ENCODE measurements around the gene SLC9A9. TPM values are rescaled to one million over a fixed set of nuclear protein-coding genes. Genes with fewer than 3 reads are reported as not detected.
A peak's percentile ranks its signal among the peaks of the same experiment; 100 is the strongest.

The SLC9A9 gene
- 2.4 and 2.9 TPM in 2 replicates for polyA plus RNA-seq (2011; rRNA removed)
- 2.3 and 4.1 TPM in 2 replicates for polyA minus RNA-seq (2011; rRNA and poly(A)+ RNA removed)

DNA sequence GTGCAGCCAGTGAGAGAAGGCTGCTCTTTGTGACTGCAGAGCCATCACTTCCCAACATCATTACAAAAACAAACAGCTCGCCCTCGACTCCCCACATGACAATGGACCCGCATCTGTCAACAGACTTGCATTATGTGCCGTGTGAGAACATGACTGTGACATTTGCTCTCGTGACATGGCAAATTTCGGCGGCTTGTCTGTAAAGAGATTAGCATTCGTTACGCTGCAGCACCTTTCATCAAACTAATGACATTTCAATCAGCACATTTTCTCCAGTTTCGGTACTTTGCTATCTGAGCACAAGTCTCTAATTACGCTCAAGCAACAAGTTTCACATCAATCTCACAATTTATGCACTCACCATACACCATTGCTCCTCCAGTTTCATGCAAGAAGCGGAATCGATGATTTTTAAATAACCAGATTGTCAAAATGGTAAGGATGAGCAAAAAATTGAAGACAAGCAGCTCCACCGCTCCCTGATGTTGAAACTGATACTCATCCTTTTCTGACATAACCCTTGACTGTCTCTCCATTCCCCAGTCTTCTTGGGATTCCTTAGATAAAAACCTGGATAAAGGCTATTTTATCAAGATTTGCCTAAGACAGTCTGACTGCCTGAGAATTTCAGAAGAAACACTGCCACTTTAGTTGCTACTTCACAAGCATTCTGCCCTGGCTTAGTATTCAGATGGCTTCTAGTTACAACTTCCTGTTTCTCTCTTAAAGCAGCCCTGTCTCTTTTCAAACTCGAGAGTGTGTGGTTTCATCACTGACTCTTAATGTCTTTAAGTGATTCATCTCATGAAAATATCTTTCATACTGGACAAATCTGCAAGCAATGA lies at the start of gene SLC9A9:
TSS of gene SLC9A9 (minus strand) at position 682 of the 845 bp plus-strand sequence. CDS start at position 536, 146 bp downstream.
- ChIA-PET POLR2A (no interaction called here), CTCF (interaction anchor here (1.1 kb wide), 1 partner anchor 410 kb away, joined by 3 read pairs; no protein-coding TSS in a partner anchor)
- Histone ChIP-seq H3K4me3 (ENCODE audit: low read depth, low read length) (peak within 1 kb of the TSS; percentile 69), H3K27me3 (ENCODE audit: control insufficient read depth, insufficient read depth, low read length) (no peaks in the 10 kb centered on the region), H3K36me3 (ENCODE audit: control insufficient read depth, insufficient read depth, low read length) (no peaks in the 10 kb centered on the region)
- TF ChIP-seq, protein P1, sequence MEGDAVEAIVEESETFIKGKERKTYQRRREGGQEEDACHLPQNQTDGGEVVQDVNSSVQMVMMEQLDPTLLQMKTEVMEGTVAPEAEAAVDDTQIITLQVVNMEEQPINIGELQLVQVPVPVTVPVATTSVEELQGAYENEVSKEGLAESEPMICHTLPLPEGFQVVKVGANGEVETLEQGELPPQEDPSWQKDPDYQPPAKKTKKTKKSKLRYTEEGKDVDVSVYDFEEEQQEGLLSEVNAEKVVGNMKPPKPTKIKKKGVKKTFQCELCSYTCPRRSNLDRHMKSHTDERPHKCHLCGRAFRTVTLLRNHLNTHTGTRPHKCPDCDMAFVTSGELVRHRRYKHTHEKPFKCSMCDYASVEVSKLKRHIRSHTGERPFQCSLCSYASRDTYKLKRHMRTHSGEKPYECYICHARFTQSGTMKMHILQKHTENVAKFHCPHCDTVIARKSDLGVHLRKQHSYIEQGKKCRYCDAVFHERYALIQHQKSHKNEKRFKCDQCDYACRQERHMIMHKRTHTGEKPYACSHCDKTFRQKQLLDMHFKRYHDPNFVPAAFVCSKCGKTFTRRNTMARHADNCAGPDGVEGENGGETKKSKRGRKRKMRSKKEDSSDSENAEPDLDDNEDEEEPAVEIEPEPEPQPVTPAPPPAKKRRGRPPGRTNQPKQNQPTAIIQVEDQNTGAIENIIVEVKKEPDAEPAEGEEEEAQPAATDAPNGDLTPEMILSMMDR (IDR thresholded peaks at IDR 0.05; ENCODE audit: insufficient read depth, low read depth, low read length) = no peak
- peak; percentile 51 for DNase-seq (ENCODE audit: low read depth)

DNA sequence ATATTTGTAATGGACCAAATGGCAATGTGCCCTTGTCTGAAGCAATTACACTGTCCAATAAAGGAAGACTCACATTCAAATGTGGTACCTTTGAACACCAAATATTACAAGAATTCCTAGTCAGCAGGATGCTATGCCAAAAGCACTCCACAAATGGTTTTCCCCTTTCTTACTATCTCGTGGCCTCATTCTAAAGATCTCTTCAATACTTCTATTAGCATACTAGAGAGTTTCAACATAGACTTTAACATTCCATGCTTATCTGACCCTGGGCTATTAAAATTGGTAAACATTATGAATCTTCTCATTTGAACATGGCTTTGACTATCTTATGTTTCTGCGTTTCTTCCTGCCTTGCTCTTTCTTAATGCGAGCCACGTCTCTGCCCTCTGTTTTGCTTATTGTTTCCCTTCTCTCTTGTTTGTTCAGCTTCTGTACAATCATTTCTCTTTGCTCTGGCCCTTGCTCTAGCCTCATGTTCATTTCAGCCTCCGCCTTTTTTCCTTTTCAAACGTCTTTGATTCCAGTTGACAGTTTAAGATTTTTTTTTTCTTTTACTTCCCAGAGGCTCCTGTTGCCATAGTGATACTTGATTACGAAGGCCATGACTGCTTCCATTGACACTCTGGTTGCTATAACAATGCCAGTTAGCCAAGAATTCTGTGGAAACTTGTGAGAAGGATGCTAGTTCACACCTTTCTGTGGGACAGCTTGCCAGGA lies 49.5 kb upstream of the SLC9A9 start:
- Histone ChIP-seq H3K4me3 (ENCODE audit: low read depth, low read length) (no peak overlapping the region), H3K36me3 (ENCODE audit: control insufficient read depth, insufficient read depth, low read length) (no peaks in the 10 kb centered on the region), H3K27me3 (ENCODE audit: control insufficient read depth, insufficient read depth, low read length) (no peaks in the 10 kb centered on the region; the same call in 1 of the 2 replicates)
- POLR2A ChIA-PET = no interaction called here
- CTCF ChIA-PET = interaction anchor here (1.0 to 1.9 kb wide), 2 partner anchors 13 to 78 kb away, joined by 3 to 4 read pairs; no protein-coding TSS in a partner anchor
- peak; percentile 10 for DNase-seq (ENCODE audit: low read depth)
- TF ChIP-seq, protein P1 (IDR thresholded peaks at IDR 0.05; ENCODE audit: insufficient read depth, low read depth, low read length) = no peak

DNA sequence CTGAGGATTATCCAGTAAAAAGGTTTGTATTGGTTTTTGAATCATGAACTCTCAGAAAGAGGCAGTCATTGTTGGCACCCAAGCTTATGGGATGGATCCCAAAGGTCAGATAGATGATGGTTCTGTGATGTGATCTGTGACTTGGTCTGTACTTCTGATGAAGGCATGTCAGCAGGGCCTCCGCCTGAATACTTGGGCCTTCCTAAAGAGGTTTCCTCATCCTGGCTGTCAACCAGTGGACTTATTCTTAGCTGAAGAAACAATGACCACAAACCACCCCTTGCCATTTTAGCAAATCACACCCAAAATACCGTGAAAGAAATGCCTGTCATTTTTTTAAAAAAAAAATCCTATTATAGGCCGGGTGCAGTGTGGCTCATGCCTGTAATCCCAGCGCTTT lies 48.2 kb upstream of the SLC9A9 start:
- no peak for DNase-seq (ENCODE audit: low read depth)
- CTCF ChIA-PET = interaction anchor here (0.9 to 2.3 kb wide), 7 partner anchors 8 to 126 kb away, joined by 3 to 12 read pairs (median 3); partner anchors contain the start of gene DIPK2A
- TF ChIP-seq, protein P1 (IDR thresholded peaks at IDR 0.05; ENCODE audit: insufficient read depth, low read depth, low read length) = no peak
- POLR2A ChIA-PET = no interaction called here
- Histone ChIP-seq H3K36me3 (ENCODE audit: control insufficient read depth, insufficient read depth, low read length) (no peaks in the 10 kb centered on the region), H3K4me3 (ENCODE audit: low read depth, low read length) (no peak overlapping the region), H3K27me3 (ENCODE audit: control insufficient read depth, insufficient read depth, low read length) (peaks cover 3% of the 10 kb centered on the region; the same call in 1 of the 2 replicates)

DNA sequence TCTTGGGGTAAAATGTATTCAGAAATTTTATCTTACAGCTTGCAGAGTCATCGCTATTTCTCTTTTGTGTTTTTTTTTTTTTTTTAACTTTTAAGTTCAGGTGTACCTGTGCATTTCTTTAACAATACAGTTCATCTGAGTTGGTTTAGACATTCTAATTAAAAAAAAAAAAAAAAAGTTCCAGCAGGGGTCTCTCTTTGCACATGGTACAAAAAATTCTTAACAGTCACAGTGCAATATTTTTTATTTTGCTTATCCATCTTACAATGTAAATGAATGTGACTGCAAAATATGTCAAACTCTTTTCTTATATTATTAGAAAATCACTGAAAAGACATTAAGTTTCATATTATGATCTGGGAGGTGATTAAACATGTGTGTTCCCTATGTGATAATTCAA lies 47.5 kb upstream of the SLC9A9 start:
- no peak for DNase-seq (ENCODE audit: low read depth)
- ChIA-PET CTCF (interaction anchor here (0.9 to 2.3 kb wide), 7 partner anchors 9 to 127 kb away, joined by 3 to 12 read pairs (median 3); partner anchors contain the start of gene DIPK2A), POLR2A (no interaction called here)
- TF ChIP-seq, protein P1 (IDR thresholded peaks at IDR 0.05; ENCODE audit: insufficient read depth, low read depth, low read length) = peak; percentile 21; the same call in 1 of the 2 replicates
- Histone ChIP-seq H3K27me3 (ENCODE audit: control insufficient read depth, insufficient read depth, low read length) (peaks cover 3% of the 10 kb centered on the region; the same call in 1 of the 2 replicates), H3K36me3 (ENCODE audit: control insufficient read depth, insufficient read depth, low read length) (no peaks in the 10 kb centered on the region), H3K4me3 (ENCODE audit: low read depth, low read length) (no peak overlapping the region)

DNA sequence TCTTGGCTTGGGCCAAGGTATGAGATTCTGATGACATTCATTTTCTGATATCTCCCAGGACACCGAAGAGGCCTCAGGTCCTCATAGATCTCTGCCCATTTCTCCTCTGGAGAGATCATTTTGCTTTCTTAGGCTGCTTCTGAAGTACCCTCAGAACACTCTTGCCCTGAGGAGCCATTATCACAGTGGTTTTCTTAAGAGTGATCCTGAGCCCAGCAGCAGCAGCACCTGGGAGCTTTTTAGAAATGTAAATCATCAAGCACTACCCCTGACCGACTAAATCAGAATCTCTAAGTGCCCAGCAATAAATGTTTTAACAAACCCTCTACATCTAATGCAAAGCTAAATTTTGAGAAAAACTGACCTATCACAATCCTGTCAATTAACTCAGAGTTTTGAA lies 40.6 kb upstream of the SLC9A9 start:
- no peaks in the 10 kb centered on the region for H3K36me3 ChIP-seq (ENCODE audit: control insufficient read depth, insufficient read depth, low read length)
- H3K4me3 ChIP-seq (ENCODE audit: low read depth, low read length) = no peak overlapping the region
- no peak for DNase-seq (ENCODE audit: low read depth)
- ChIA-PET POLR2A (no interaction called here), CTCF (no interaction called here)
- peaks cover 6% of the 10 kb centered on the region for H3K27me3 ChIP-seq (ENCODE audit: control insufficient read depth, insufficient read depth, low read length)
- TF ChIP-seq, protein P1 (IDR thresholded peaks at IDR 0.05; ENCODE audit: insufficient read depth, low read depth, low read length) = no peak
